Colonic mucosa (tissue), 4 donors: ENCODE data around the gene SPATA18. TPM values are rescaled to one million over a fixed set of nuclear protein-coding genes. Genes with fewer than 3 reads are reported as not detected.

Experiments
- DNase-seq: peaks from one replicate; pipeline ENCODE4 v3.0.0-alpha.2; 2020
- H3K27ac ChIP-seq: fragments of 200-600 bp; one replicate; pipeline ENCODE4 v1.8.0; 2021
- H3K27me3 ChIP-seq: fragments of 200-600 bp; one replicate; pipeline ENCODE4 v1.8.0; 2021
- H3K36me3 ChIP-seq: fragments of 200-600 bp; one replicate; pipeline ENCODE4 v1.8.0; 2021
- H3K4me1 ChIP-seq: fragments of 200-600 bp; one replicate; pipeline ENCODE4 v1.8.0; 2021; ENCODE audit warnings: mild to moderate bottlenecking
- H3K4me3 ChIP-seq: fragments of 200-600 bp; one replicate; pipeline ENCODE4 v1.8.0; 2021
- H3K9ac ChIP-seq, 2 donors: one replicate each; pipeline ENCODE4 v1.7.0; 2013; ENCODE audit warnings: control low read depth in 2 of 2, low read depth in 2 of 2, low read length in 2 of 2
- H3K9me3 ChIP-seq: fragments of 200-600 bp; one replicate; pipeline ENCODE4 v1.8.0; 2021
- CTCF ChIP-seq: fragments of 200-600 bp; IDR thresholded peaks from one replicate; pipeline ENCODE4 v1.8.0; 2022; ENCODE audit warnings: antibody characterized with exemption, mild to moderate bottlenecking
- intact Hi-C: fragments of 100-400 bp; cut with DNase I; formaldehyde crosslinking; loops from one replicate; pipeline ENCODE4 v1.14.1; 2022
- total RNA-seq, 2 donors: library from RNA; stranded (reverse); fragmentation: NEBNext Ultra II Directional in 1 of 2; extraction: Animal tissue kit (Norgen Biotek cat#: 25700) in 1 of 2; gene quantifications; one replicate each; pipeline ENCODE4 v1.2.1, GENCODE V29; 2021
- donor health status: healthy.
- donor health status: DM: no; HTN: no; CAD: no.
- donor health status: DM: no; HTN: no; CAD: no.

SPATA18 gene
- total RNA-seq, 2 donors from 2014 or later: 9.8 to 14.6 TPM

DNA sequence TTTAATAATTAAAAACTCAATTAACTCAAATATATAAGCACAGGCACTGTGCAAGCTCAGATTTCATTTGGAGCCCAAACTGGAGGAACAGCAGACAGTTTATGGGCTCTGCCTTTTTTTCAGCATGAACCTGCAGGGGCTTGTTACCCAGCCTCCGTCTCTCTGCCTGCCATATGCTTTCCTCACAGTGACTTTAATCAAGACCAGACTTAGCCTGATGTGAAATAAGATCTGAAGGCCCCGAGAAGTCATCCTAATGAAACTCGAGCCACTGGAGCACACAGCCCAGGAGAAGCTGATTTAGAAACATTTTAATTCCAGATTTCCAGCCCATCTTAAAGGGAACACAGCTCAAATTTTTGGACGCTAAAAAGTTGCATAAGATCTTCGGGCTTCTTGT, 55.6 kb downstream of the SPATA18 start:
- intact Hi-C loops: no loop called here
- Histone ChIP-seq H3K9me3 (no peaks in the 10 kb centered on the region), H3K36me3 (no peaks in the 10 kb centered on the region), H3K27ac (no peak overlapping the region), H3K27me3 (no peaks in the 10 kb centered on the region), H3K4me3 (no peak overlapping the region), H3K9ac (no peak overlapping the region), H3K4me1 (no peaks in the 10 kb centered on the region)
- DNase-seq: no peak
- TF ChIP-seq CTCF: no peak

DNA sequence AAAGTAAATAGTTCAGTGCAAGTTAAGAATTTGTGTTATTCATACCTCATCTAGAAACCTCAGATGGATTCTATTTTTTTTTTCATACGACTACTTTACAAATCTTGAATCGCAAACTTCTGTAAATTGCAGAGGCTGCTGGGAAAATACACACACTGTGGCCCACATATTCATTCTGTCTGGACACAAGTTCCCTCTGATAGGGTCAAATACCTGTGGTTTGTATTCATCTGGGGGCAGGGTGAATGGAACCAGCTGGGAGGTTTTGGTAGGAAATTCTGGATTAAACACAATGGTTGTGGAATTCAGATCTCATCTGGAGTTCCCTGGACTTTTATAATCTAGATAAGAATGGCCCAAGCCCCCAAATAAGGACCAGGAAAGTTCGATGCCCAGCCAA, 56.2 kb downstream of the SPATA18 start:
- Histone ChIP-seq H3K27ac (no peak overlapping the region), H3K27me3 (no peaks in the 10 kb centered on the region), H3K9me3 (no peaks in the 10 kb centered on the region), H3K9ac (no peak overlapping the region), H3K4me1 (no peaks in the 10 kb centered on the region), H3K36me3 (no peaks in the 10 kb centered on the region), H3K4me3 (no peak overlapping the region)
- intact Hi-C loops: no loop called here
- no peak for TF ChIP-seq CTCF
- DNase-seq: no peak

DNA sequence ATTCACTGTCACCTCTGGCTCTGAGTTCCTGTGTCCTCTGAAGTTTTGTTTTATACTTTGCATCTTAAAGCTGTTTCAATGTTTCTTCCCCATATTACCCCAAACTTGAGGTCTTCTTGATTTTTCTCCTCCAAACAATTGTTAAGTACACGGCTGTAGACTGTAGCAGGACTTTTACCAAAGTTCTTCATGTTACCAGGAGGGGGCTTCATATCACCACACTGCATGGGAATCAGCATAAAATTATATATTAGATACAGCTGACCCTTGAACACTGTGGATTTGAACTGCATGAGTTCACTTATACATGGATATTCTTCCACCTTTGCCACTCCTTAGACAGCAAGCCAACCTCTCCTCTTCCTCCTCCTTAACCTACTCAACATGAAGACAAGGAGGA, 56.6 kb downstream of the SPATA18 start:
- H3K4me1 ChIP-seq: no peaks in the 10 kb centered on the region
- intact Hi-C loops: no loop called here
- no peak for TF ChIP-seq CTCF

DNA sequence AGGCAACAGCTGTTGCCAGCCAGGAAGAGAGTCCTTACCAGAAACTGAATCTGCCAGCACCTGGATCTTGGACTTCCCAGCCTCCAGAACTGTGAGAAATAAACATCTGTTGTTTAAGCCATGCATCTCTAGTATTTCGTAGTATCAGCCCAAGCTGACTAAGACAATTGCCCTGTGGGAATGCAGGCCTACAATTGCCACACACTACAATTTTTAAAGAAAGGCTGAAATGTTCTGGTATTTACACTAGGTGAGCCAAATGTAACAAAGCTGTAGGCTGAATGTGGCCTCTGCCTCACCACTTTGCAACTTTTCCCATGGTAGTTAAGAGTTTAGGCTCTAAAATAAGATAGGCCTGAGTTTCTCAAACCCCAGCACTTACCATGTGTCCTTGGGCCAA, 59.1 kb downstream of the SPATA18 start:
- no peaks in the 10 kb centered on the region for H3K27me3 ChIP-seq
- intact Hi-C loops: no loop called here
- H3K4me1 ChIP-seq: no peaks in the 10 kb centered on the region
- H3K27ac ChIP-seq: no peak overlapping the region
- H3K36me3 ChIP-seq: no peaks in the 10 kb centered on the region
- no peak for DNase-seq
- TF ChIP-seq CTCF: no peak
- no peak overlapping the region for H3K4me3 ChIP-seq
- no peaks in the 10 kb centered on the region for H3K9me3 ChIP-seq
- H3K9ac ChIP-seq: no peak overlapping the region

More for the DNA sequence above, 56.6 kb downstream of the SPATA18 start:
- no peaks in the 10 kb centered on the region for H3K9me3 ChIP-seq
- no peak for DNase-seq
- H3K27ac ChIP-seq: no peak overlapping the region
- H3K36me3 ChIP-seq: no peaks in the 10 kb centered on the region
- H3K27me3 ChIP-seq: no peaks in the 10 kb centered on the region
- no peak overlapping the region for H3K9ac ChIP-seq
- no peak overlapping the region for H3K4me3 ChIP-seq

GRCh38 chr4:52111995-52112394, 60.9 kb downstream of the SPATA18 start:
- Histone ChIP-seq H3K4me1 (no peaks in the 10 kb centered on the region), H3K9me3 (no peaks in the 10 kb centered on the region), H3K36me3 (no peaks in the 10 kb centered on the region), H3K9ac (no peak overlapping the region), H3K4me3 (no peak overlapping the region), H3K27me3 (no peaks in the 10 kb centered on the region), H3K27ac (no peak overlapping the region)
- intact Hi-C loops: no loop called here
- no peak for TF ChIP-seq CTCF
- DNase-seq: no peak

DNA sequence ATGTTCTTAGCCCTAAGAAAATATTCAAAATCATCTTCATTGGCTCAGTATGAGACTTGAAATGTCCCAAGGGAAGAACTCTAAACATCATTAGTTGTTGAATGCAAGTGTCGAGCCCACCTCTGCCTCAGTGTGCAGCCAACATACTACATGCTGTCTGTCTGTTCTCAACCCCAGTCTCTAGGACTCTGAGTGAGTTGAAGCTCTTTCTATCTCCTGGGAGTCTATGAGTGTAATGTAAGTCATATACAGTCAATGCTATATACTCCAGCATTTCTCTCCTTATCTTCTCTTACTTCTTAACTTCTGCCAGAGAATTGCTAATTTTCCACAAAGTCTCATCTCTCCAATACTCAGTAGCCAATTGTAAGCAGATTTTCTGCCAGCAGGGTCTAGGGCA, 61.3 kb downstream of the SPATA18 start:
- intact Hi-C loops: no loop called here
- DNase-seq: no peak

More for the DNA sequence above, 61.3 kb downstream of the SPATA18 start:
- H3K27me3 ChIP-seq: no peaks in the 10 kb centered on the region
- no peaks in the 10 kb centered on the region for H3K9me3 ChIP-seq
- no peaks in the 10 kb centered on the region for H3K36me3 ChIP-seq
- H3K9ac ChIP-seq: no peak overlapping the region
- TF ChIP-seq CTCF: no peak
- H3K4me3 ChIP-seq: no peak overlapping the region
- H3K27ac ChIP-seq: no peak overlapping the region
- no peaks in the 10 kb centered on the region for H3K4me1 ChIP-seq
